SK-N-SH (cell line): ENCODE results near the gene AMN1. TPM values are rescaled to one million over a fixed set of nuclear protein-coding genes. Genes with fewer than 3 reads are reported as not detected.

Experiments used
- CTCF ChIA-PET: fragments of 300-600, 350-600 bp; formaldehyde crosslinking; extraction: SDS; loops from one replicate; lab custom pipeline; 2021; lab: Yijun Ruan, JAX
- POLR2A ChIA-PET: fragments of 350-600 bp; sonication (Branson Sonifier 250); formaldehyde crosslinking; extraction: SDS; loops from one replicate; lab custom pipeline; 2020; ENCODE audit warnings: antibody characterized with exemption, inconsistent platforms; lab: Yijun Ruan, JAX
- DNase-seq: peaks from one replicate; pipeline ENCODE4 v3.0.0; 2012
- H2AFZ ChIP-seq: fragments of 200-600 bp; sonication (generic); 2 replicates; pipeline ENCODE4 v1.8.1; 2016; ENCODE audit warnings: antibody characterized with exemption, mild to moderate bottlenecking, low read depth
- H3F3A ChIP-seq: fragments of 200-600 bp; sonication (generic); replicated peaks from 2 replicates; pipeline ENCODE3; 2016; ENCODE audit warnings: antibody characterized with exemption, mild to moderate bottlenecking; ENCODE audit not compliant: insufficient read depth
- H3K27ac ChIP-seq, 2 experiments: fragments of 200-500 bp in 1 of 2; fragments of 200-600 bp in 1 of 2; sonication (Bioruptor generic) in 1 of 2; sonication (generic), shearing (Covaris generic) in 1 of 2; 2 replicates each; pipeline versions ENCODE4 v1.5.1 to v1.6.1; 2014 to 2016; ENCODE audit warnings: low read depth in 2 of 2, inconsistent platforms in 1 of 2, low read length in 1 of 2, mild to moderate bottlenecking in 1 of 2, mixed read lengths in 1 of 2
- H3K27me3 ChIP-seq: fragments of 200-600 bp; sonication (generic), shearing (Covaris generic); 2 replicates; pipeline ENCODE4 v1.6.1; 2016; ENCODE audit warnings: mixed run types; ENCODE audit not compliant: insufficient read depth
- H3K36me3 ChIP-seq, 2 experiments: fragments of 200-500 bp in 1 of 2; fragments of 200-600 bp in 1 of 2; sonication (Bioruptor generic) in 1 of 2; sonication (generic) in 1 of 2; replicated peaks in 1 of 2; 2 replicates each; pipeline versions ENCODE3 to v1.5.1; 2014 to 2016; ENCODE audit warnings: low read length in 1 of 2, mild to moderate bottlenecking in 1 of 2; ENCODE audit not compliant: insufficient read depth in 2 of 2, control insufficient read depth in 1 of 2
- H3K4me1 ChIP-seq, 2 experiments: fragments of 200-500 bp in 1 of 2; fragments of 200-600 bp in 1 of 2; sonication (Bioruptor generic) in 1 of 2; sonication (generic), shearing (Covaris generic) in 1 of 2; 2 replicates each; pipeline versions ENCODE4 v1.5.1 to v1.6.1; 2014 to 2016; ENCODE audit warnings: low read depth in 1 of 2, low read length in 1 of 2, mixed run types in 1 of 2; ENCODE audit not compliant: insufficient read depth in 2 of 2, control insufficient read depth in 1 of 2
- H3K4me2 ChIP-seq: fragments of 200-600 bp; sonication (generic), shearing (Covaris generic); 2 replicates; pipeline ENCODE4 v1.6.1; 2017; ENCODE audit warnings: mixed run types
- H3K4me3 ChIP-seq, 2 experiments: fragments of 200-500 bp in 1 of 2; fragments of 200-600 bp in 1 of 2; sonication (Bioruptor generic) in 1 of 2; sonication (generic), shearing (Covaris generic) in 1 of 2; 2 replicates each; pipeline versions ENCODE4 v1.5.1 to v1.8.1; 2014 to 2016; ENCODE audit warnings: low read depth in 2 of 2, inconsistent platforms in 1 of 2, low read length in 1 of 2, mild to moderate bottlenecking in 1 of 2, mixed read lengths in 1 of 2, moderate library complexity in 1 of 2
- H3K79me2 ChIP-seq: fragments of 200-600 bp; sonication (generic); 2 replicates; pipeline ENCODE4 v1.8.1; 2017; ENCODE audit warnings: mild to moderate bottlenecking; ENCODE audit not compliant: insufficient read depth
- H3K9ac ChIP-seq: fragments of 200-600 bp; sonication (generic); 2 replicates; pipeline ENCODE4 v1.6.1; 2017; ENCODE audit warnings: mixed run types
- H3K9me2 ChIP-seq: fragments of 200-600 bp; sonication (generic); 2 replicates; pipeline ENCODE4 v1.6.1; 2017; ENCODE audit warnings: mixed run types
- H3K9me3 ChIP-seq: fragments of 200-600 bp; sonication (generic); 2 replicates; pipeline ENCODE4 v1.6.1; 2017; ENCODE audit warnings: mixed run types, mild to moderate bottlenecking, moderate library complexity
- H4K20me1 ChIP-seq: fragments of 200-600 bp; sonication (generic); 2 replicates; pipeline ENCODE4 v1.6.1; 2017; ENCODE audit warnings: mild to moderate bottlenecking, mixed run types; ENCODE audit not compliant: insufficient read depth
- CHD2 ChIP-seq: fragments of 150-350 bp; IDR thresholded peaks from 2 replicates; pipeline ENCODE4 v1.6.1; 2018; ENCODE audit warnings: low read length; ENCODE audit not compliant: partially characterized antibody
- CTCF ChIP-seq: fragments of 200-600 bp; sonication (generic); IDR thresholded peaks from 2 replicates; pipeline ENCODE4 v1.6.1; 2017; ENCODE audit warnings: antibody characterized with exemption, mild to moderate bottlenecking, moderate library complexity
- EP300 ChIP-seq, 2 experiments: IDR thresholded peaks; 2 replicates each; pipeline versions ENCODE4 v1.4.0 to v1.6.1; 2012; ENCODE audit warnings: borderline replicate concordance in 1 of 2, low read depth in 1 of 2, low read length in 1 of 2
- EZH2phosphoT487 ChIP-seq: fragments of 200-600 bp; sonication (generic); IDR thresholded peaks from 2 replicates; pipeline ENCODE4 v1.6.1; 2017; ENCODE audit warnings: low read depth, mixed run types, mild to moderate bottlenecking, antibody characterized with exemption, moderate library complexity, borderline replicate concordance
- FOXJ3 ChIP-seq: sonication (generic); formaldehyde crosslinking; IDR thresholded peaks from 2 replicates; pipeline ENCODE4 v1.5.1; 2020; ENCODE audit warnings: mild to moderate bottlenecking, missing genetic modification reagents
- FOXM1 ChIP-seq: IDR thresholded peaks from 2 replicates; pipeline ENCODE4 v1.4.0; 2012; ENCODE audit warnings: low read depth, mild to moderate bottlenecking
- GABPA ChIP-seq: IDR thresholded peaks from 2 replicates; pipeline ENCODE4 v1.4.0; 2012; ENCODE audit warnings: low read depth, mild to moderate bottlenecking
- MXI1 ChIP-seq: IDR thresholded peaks from 2 replicates; pipeline ENCODE4 v1.6.1; 2012; ENCODE audit warnings: mild to moderate bottlenecking, low read depth, low read length, improper control_type of control experiment
- NFIC ChIP-seq: IDR thresholded peaks from 2 replicates; pipeline ENCODE4 v1.4.0; 2012; ENCODE audit warnings: borderline replicate concordance
- NRF1 ChIP-seq: IDR thresholded peaks from 2 replicates; pipeline ENCODE4 v1.6.1; 2012; ENCODE audit warnings: low read depth, mild to moderate bottlenecking, low read length
- RAD21 ChIP-seq: IDR thresholded peaks from 2 replicates; pipeline ENCODE4 v1.6.1; 2012; ENCODE audit warnings: mild to moderate bottlenecking, low read length
- RXRA ChIP-seq: IDR thresholded peaks from 2 replicates; pipeline ENCODE4 v1.4.0; 2012; ENCODE audit warnings: low read depth, mild to moderate bottlenecking, borderline replicate concordance
- SMC3 ChIP-seq: IDR thresholded peaks from 2 replicates; pipeline ENCODE4 v1.6.1; 2012; ENCODE audit warnings: low read depth, low read length, improper control_type of control experiment
- TAF1 ChIP-seq: IDR thresholded peaks from 2 replicates; pipeline ENCODE4 v1.6.1; 2012; ENCODE audit warnings: low read depth, mild to moderate bottlenecking, low read length, moderate library complexity, borderline replicate concordance
- TEAD4 ChIP-seq: IDR thresholded peaks from 2 replicates; pipeline ENCODE4 v1.4.0; 2012; ENCODE audit warnings: mild to moderate bottlenecking, borderline replicate concordance; ENCODE audit not compliant: insufficient read depth
- USF1 ChIP-seq: IDR thresholded peaks from 2 replicates; pipeline ENCODE4 v1.4.0; 2012; ENCODE audit warnings: low read depth, borderline replicate concordance
- YY1 ChIP-seq: IDR thresholded peaks from 2 replicates; pipeline ENCODE4 v1.4.0; 2012; ENCODE audit warnings: low read depth, mild to moderate bottlenecking
- WGBS: methylation state at CpG from one replicate; pipeline ENCODE4 v1.1.6; 2017; ENCODE audit warnings: low lambda C conversion rate; 5-methylcytosine and 5-hydroxymethylcytosine counted together
- polyA plus RNA-seq, 3 experiments: library from polyadenylated mRNA; depleted of rRNA; stranded (reverse); fragments of >200 nt; gene quantifications; 2 replicates each; pipeline ENCODE4 v1.2.3, GENCODE V29; 2012

AMN1 gene
- polyA plus RNA-seq, 1 of the 3 experiments (the other 2 are of a cell fraction): 8.6 TPM

DNA sequence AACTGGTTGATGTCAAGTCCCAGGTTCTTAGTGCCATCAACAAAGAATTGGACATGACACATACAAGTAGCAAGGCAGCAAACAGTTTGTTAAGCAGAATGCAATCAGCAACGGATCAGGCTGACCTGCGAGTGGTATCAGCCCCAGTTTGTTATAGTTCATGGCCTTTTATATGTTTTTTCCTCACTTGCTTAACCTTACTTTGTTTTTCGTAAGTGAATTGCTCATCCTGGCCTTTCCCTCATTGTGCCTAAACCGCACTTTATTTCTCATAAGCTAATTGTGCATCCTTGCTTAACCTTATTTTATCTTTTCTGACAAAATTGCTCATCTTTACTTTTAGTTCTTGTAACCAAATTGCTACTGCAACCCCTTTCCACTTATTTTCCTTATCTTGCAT lies 65.2 kb downstream of the AMN1 start:
- Histone ChIP-seq H4K20me1 (no peaks in the 10 kb centered on the region), H3K9ac (no peak overlapping the region), H3K27me3 (no peaks in the 10 kb centered on the region), H3K4me1 (peaks cover under 1 to 5% of the 10 kb centered on the region in 2 experiments; a peak in 1 of 4 replicates), H3K79me2 (no peaks in the 10 kb centered on the region), H3F3A (peaks cover 8% of the 10 kb centered on the region), H3K9me2 (no peaks in the 10 kb centered on the region), H2AFZ (no peak overlapping the region), H3K9me3 (no peaks in the 10 kb centered on the region), H3K36me3 (peaks cover 0 to 13% of the 10 kb centered on the region in 2 experiments), H3K4me2 (no peak overlapping the region), H3K27ac (no peak overlapping the region), H3K4me3 (no peak overlapping the region)
- ChIA-PET CTCF (no interaction called here), POLR2A (no interaction called here)
- no peak for DNase-seq
- 81% methylated on average over 4 of the region's 4 CpGs for WGBS
- TF ChIP-seq NFIC: no peak

GRCh38 chr12:31662176-31662849 lies 66.5 kb downstream of the AMN1 start:
- ChIA-PET CTCF (interaction anchor here (0.6 to 1.8 kb wide), 3 partner anchors 10 to 645 kb away, joined by 3 to 6 read pairs (median 3); no protein-coding TSS in a partner anchor), POLR2A (no interaction called here)
- no peak overlapping the region for H3K27ac ChIP-seq
- H3K9me2 ChIP-seq: no peaks in the 10 kb centered on the region
- peaks cover 0 to 9% of the 10 kb centered on the region in 2 experiments for H3K36me3 ChIP-seq
- no peak overlapping the region for H3K4me2 ChIP-seq
- no peaks in the 10 kb centered on the region for H3K9me3 ChIP-seq
- H3K4me3 ChIP-seq: no peak overlapping the region
- no peaks in the 10 kb centered on the region for H3K79me2 ChIP-seq
- DNase-seq: no peak
- TF ChIP-seq EZH2phosphoT487 (no peak), NRF1 (no peak), GABPA (no peak), SMC3 (no peak), USF1 (no peak), FOXM1 (no peak), MXI1 (no peak), NFIC (no peak), YY1 (no peak), TEAD4 (no peak), EP300 (IDR thresholded peaks at IDR 0.05; ENCODE audit: borderline replicate concordance in 1 of 2, low read depth in 1 of 2, low read length in 1 of 2) (no peak), TAF1 (no peak), FOXJ3 (no peak), RXRA (no peak), RAD21 (no peak), CTCF (no peak), CHD2 (no peak)
- no peak overlapping the region for H3K9ac ChIP-seq
- peaks cover 4 to 8% of the 10 kb centered on the region in 2 experiments; a peak in 1 of 4 replicates for H3K4me1 ChIP-seq
- 94% methylated on average over 5 of the region's 6 CpGs for WGBS
- H4K20me1 ChIP-seq: no peaks in the 10 kb centered on the region
- no peaks in the 10 kb centered on the region for H3K27me3 ChIP-seq
- H2AFZ ChIP-seq: no peak overlapping the region
- H3F3A ChIP-seq: peaks cover 5% of the 10 kb centered on the region
